Measurements from ENCODE around the gene ADAP1. TPM values are rescaled to one million over a fixed set of nuclear protein-coding genes. Genes with fewer than 3 reads are reported as not detected.
A peak's percentile ranks its signal among the peaks of the same experiment; 100 is the strongest.

ADAP1 gene
- total and polyA plus RNA-seq, 2 donors from 2014 or later: 36.4 to 48.2 TPM

DNA sequence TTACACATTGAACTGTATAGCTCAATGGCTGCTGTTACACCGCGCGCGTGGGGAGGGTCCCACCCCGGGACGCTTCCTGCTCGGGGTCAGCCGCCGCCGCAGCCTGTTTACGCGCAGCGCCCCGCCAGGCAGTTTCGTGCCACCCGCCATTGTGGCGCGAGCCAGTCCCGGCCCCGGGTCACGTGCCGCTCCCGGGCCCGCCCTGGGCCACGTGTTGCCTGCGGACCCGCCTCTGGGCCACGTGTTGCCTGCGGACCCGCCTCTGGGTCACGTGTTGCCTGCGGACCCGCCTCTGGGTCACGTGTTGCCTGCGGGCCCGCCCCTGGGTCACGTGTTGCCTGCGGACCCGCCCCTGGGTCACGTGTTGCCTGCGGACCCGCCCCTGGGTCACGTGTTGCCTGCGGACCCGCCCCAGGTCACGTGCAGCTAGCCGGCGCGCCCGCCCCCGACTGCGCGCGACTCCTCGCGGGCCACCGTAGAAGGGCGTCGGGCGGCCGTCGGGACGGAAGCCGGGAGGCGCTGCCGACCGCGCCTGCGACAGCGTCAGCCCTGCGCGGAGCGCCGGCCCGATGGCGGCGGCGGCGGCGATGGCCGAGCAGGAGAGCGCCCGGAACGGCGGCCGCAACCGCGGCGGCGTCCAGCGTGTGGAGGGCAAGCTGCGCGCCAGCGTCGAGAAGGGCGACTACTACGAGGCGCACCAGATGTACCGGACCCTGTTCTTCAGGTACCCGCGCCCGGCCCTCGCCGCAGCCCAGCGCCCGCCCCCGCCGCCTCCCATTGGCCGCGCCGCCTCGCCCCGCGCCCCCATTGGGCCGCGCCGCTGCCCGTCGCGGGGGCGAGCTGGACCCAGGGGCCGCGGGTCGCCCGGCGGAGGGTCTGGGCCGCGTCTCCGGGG is 78.2 kb downstream of the ADAP1 start, which contains the start of gene GET4:
GET4 (plus strand) TSS at position 478 of the 895 bp plus-strand sequence; CDS start at position 570, 92 bp downstream.
- H3K9ac ChIP-seq (ENCODE audit: low read length in 3 of 3): peak within 1 kb of the TSS in 2 of 3 donors; percentile 62 to 87
- H3K4me1 ChIP-seq (ENCODE audit: control insufficient read depth in 2 of 3, insufficient read depth in 2 of 3, low read depth in 1 of 3, low read length in 3 of 3): peaks cover 0 to 24% (median 9%) of the 10 kb centered on the region in 3 donors
- peak within 1 kb of the TSS; percentile 29 to 86 for H3K27ac ChIP-seq (ENCODE audit: low read depth in 2 of 2, low read length in 2 of 2)
- H3K27me3 ChIP-seq (ENCODE audit: control insufficient read depth, insufficient read depth, low read length): no peaks in the 10 kb centered on the region
- H3K36me3 ChIP-seq (ENCODE audit: control insufficient read depth in 2 of 3, insufficient read depth in 3 of 3, low read length in 3 of 3): peaks cover 3 to 14% (median 6%) of the 10 kb centered on the region in 3 donors
- no peak for FAIRE-seq
- no peak for TF ChIP-seq CTCF (IDR thresholded peaks at IDR 0.05; ENCODE audit: borderline replicate concordance, extremely low read depth, insufficient read depth)
- H3K4me3 ChIP-seq (ENCODE audit: low read length in 3 of 3): peak within 1 kb of the TSS; percentile 60 to 74 (median 73)
- peak; percentile 95 to 100 (median 98) for DNase-seq
- intact Hi-C loops (cut with DNase I): loop anchor here (10.0 kb wide), 1 partner anchor 92 kb away; no protein-coding TSS in a partner anchor
- H3K9me3 ChIP-seq (ENCODE audit: control insufficient read depth in 2 of 3, insufficient read depth in 1 of 3, low read length in 3 of 3): no peaks in the 10 kb centered on the region

GRCh38 chr7:875476-876076 is 78.9 kb downstream of the ADAP1 start:
- DNase-seq (peak in 2 of 5 donors; percentile 84 to 88), FAIRE-seq (no peak)
- intact Hi-C loops (cut with DNase I): loop anchor here (10.0 kb wide), 1 partner anchor 91 kb away; no protein-coding TSS in a partner anchor
- H3K4me1 ChIP-seq (ENCODE audit: control insufficient read depth in 2 of 3, insufficient read depth in 2 of 3, low read depth in 1 of 3, low read length in 3 of 3): peaks cover 0 to 24% (median 9%) of the 10 kb centered on the region in 3 donors
- no peaks in the 10 kb centered on the region for H3K9me3 ChIP-seq (ENCODE audit: control insufficient read depth in 2 of 3, insufficient read depth in 1 of 3, low read length in 3 of 3)
- H3K27ac ChIP-seq (ENCODE audit: low read depth in 2 of 2, low read length in 2 of 2): peak overlapping the region; percentile 11 to 82
- no peak overlapping the region for H3K9ac ChIP-seq (ENCODE audit: low read length in 3 of 3)
- H3K36me3 ChIP-seq (ENCODE audit: control insufficient read depth in 2 of 3, insufficient read depth in 3 of 3, low read length in 3 of 3): peaks cover 3 to 14% (median 6%) of the 10 kb centered on the region in 3 donors
- H3K27me3 ChIP-seq (ENCODE audit: control insufficient read depth, insufficient read depth, low read length): no peaks in the 10 kb centered on the region
- peak overlapping the region in 2 of 3 donors; percentile 16 to 30 for H3K4me3 ChIP-seq (ENCODE audit: low read length in 3 of 3)
- no peak for TF ChIP-seq CTCF (IDR thresholded peaks at IDR 0.05; ENCODE audit: borderline replicate concordance, extremely low read depth, insufficient read depth)

GRCh38 chr7:875051-875450 is 79.4 kb downstream of the ADAP1 start:
- H3K4me1 ChIP-seq (ENCODE audit: control insufficient read depth in 2 of 3, insufficient read depth in 2 of 3, low read depth in 1 of 3, low read length in 3 of 3): peaks cover 0 to 24% (median 9%) of the 10 kb centered on the region in 3 donors
- no peak for FAIRE-seq

More at GRCh38 chr7:875051-875450, 79.4 kb downstream of the ADAP1 start:
- DNase-seq: no peak
- Histone ChIP-seq H3K9ac (ENCODE audit: low read length in 3 of 3) (no peak overlapping the region), H3K9me3 (ENCODE audit: control insufficient read depth in 2 of 3, insufficient read depth in 1 of 3, low read length in 3 of 3) (no peaks in the 10 kb centered on the region), H3K36me3 (ENCODE audit: control insufficient read depth in 2 of 3, insufficient read depth in 3 of 3, low read length in 3 of 3) (peaks cover 3 to 14% (median 6%) of the 10 kb centered on the region in 3 donors), H3K27me3 (ENCODE audit: control insufficient read depth, insufficient read depth, low read length) (no peaks in the 10 kb centered on the region), H3K27ac (ENCODE audit: low read depth in 2 of 2, low read length in 2 of 2) (no peak overlapping the region), H3K4me3 (ENCODE audit: low read length in 3 of 3) (no peak overlapping the region)
- TF ChIP-seq CTCF (IDR thresholded peaks at IDR 0.05; ENCODE audit: borderline replicate concordance, extremely low read depth, insufficient read depth): no peak
- intact Hi-C loops (cut with DNase I): loop anchor here (10.0 kb wide), 1 partner anchor 90 kb away; no protein-coding TSS in a partner anchor
